Activated CD8-positive, alpha-beta memory T cell treated with anti-CD3 and anti-CD28 coated beads, Interleukin-2, amount 10 ng/mL, durations not matched to agents 7 days and 5 days (primary cell): ENCODE data around the gene ADGB. TPM values are rescaled to one million over a fixed set of nuclear protein-coding genes. Genes with fewer than 3 reads are reported as not detected.

ENCODE experiments used
- ATAC-seq: fragments of 150-1000 bp; cut with Tn5 transposase; one replicate; pipeline ENCODE4 v1.10.0; 2021; ENCODE audit warnings: moderate library complexity
- CTCF ChIA-PET: fragments of 350-600 bp; sonication (Branson Sonifier 250); formaldehyde crosslinking; loops from one replicate; lab custom pipeline; 2021; ENCODE audit warnings: antibody characterized with exemption; lab: Charles Lee
- DNase-seq: peaks from one replicate; pipeline ENCODE4 v3.0.0-alpha.2; 2020
- H3K27ac Mint-ChIP-seq: one replicate; pipeline ENCODE4 v1.8.0; 2021; ENCODE audit warnings: mild to moderate bottlenecking, mixed read lengths
- H3K27me3 Mint-ChIP-seq: one replicate; pipeline ENCODE4 v1.8.0; 2021; ENCODE audit warnings: mixed read lengths
- H3K36me3 Mint-ChIP-seq: one replicate; pipeline ENCODE4 v1.8.0; 2021; ENCODE audit warnings: mild to moderate bottlenecking, mixed read lengths
- H3K4me1 Mint-ChIP-seq: one replicate; pipeline ENCODE4 v1.8.0; 2021; ENCODE audit warnings: mixed read lengths
- H3K4me3 Mint-ChIP-seq: one replicate; pipeline ENCODE4 v1.8.0; 2021; ENCODE audit warnings: mild to moderate bottlenecking, moderate library complexity, mixed read lengths
- H3K9me3 Mint-ChIP-seq: one replicate; pipeline ENCODE4 v1.8.0; 2022; ENCODE audit warnings: low read depth, mixed read lengths
- total RNA-seq, 2 experiments: library from RNA; stranded (reverse); gene quantifications; one replicate each; pipeline ENCODE4 v1.2.3, GENCODE V29; 2021

Gene ADGB
- total RNA-seq, 2 experiments from 2014 or later, result not detected

- ATAC-seq (peak; percentile 82), DNase-seq (peak; percentile 74)
- peaks cover 6% of the 10 kb centered on the region for H3K9me3 Mint-ChIP-seq
- peaks cover 5% of the 10 kb centered on the region for H3K36me3 Mint-ChIP-seq
- CTCF ChIA-PET, result interaction anchor here (0.8 to 1.0 kb wide), 2 partner anchors 9 to 336 kb away, joined by 3 read pairs; no protein-coding TSS in a partner anchor
- no peak overlapping the region for H3K4me3 Mint-ChIP-seq
- no peak overlapping the region for H3K27ac Mint-ChIP-seq
- peaks cover 26% of the 10 kb centered on the region for H3K27me3 Mint-ChIP-seq
- H3K4me1 Mint-ChIP-seq, result peaks cover 36% of the 10 kb centered on the region
Observed at GRCh38 chr6:146857180-146857979, 258.6 kb downstream of the ADGB start.

GRCh38 chr6:146857980-146858347 is 259.2 kb downstream of the ADGB start:
- peaks cover 31% of the 10 kb centered on the region for H3K4me1 Mint-ChIP-seq
- no peak for ATAC-seq
- CTCF ChIA-PET, result interaction anchor here (0.8 to 1.0 kb wide), 2 partner anchors 10 to 335 kb away, joined by 3 read pairs; no protein-coding TSS in a partner anchor
- peaks cover 5% of the 10 kb centered on the region for H3K36me3 Mint-ChIP-seq
- H3K4me3 Mint-ChIP-seq, result no peak overlapping the region
- H3K27me3 Mint-ChIP-seq, result peaks cover 28% of the 10 kb centered on the region
- peaks cover 3% of the 10 kb centered on the region for H3K9me3 Mint-ChIP-seq
- no peak overlapping the region for H3K27ac Mint-ChIP-seq
- DNase-seq, result no peak

GRCh38 chr6:146859206-146859605 is 260.4 kb downstream of the ADGB start:
- Mint-ChIP-seq H3K4me1 (peaks cover 29% of the 10 kb centered on the region), H3K27me3 (peaks cover 24% of the 10 kb centered on the region), H3K9me3 (no peaks in the 10 kb centered on the region), H3K27ac (no peak overlapping the region), H3K4me3 (no peak overlapping the region), H3K36me3 (peaks cover 2% of the 10 kb centered on the region)
- CTCF ChIA-PET, result no interaction called here
- DNase-seq (no peak), ATAC-seq (no peak)

DNA sequence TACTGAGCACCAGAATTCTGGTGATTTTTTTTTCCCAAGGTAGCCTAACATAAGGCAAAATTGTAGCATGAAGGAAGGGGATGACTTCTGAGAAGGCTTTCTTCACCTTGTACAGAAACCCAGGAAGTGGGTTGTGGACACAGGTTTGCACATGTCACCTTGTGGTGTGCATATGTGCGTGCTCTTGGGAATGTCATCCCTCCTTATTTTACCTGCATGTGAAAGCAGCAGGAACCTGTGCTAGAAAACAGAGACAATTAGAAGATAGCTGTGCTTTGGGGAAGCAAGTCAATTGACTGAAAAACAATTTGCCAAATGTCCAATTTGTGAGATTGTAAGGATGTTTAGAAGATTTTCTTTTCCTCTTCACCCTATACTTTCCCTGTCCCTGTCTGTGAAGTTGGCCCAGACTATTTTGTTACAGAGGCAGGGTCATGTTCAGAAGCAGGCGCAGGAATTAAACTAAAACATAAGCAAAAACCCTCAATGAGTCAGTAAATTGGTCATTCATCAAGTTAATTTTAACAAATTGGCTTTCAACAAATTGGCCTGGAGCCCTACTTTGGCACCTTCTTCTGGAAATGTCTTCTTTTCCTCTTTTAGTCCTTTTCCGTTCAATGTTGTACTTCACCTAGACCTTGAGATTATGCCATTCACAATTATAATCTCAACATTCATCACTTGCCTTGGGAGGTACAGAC is 261.2 kb downstream of the ADGB start:
- Mint-ChIP-seq H3K36me3 (no peaks in the 10 kb centered on the region), H3K4me1 (peaks cover 29% of the 10 kb centered on the region), H3K9me3 (no peaks in the 10 kb centered on the region), H3K4me3 (no peak overlapping the region), H3K27ac (no peak overlapping the region), H3K27me3 (peaks cover 24% of the 10 kb centered on the region)
- CTCF ChIA-PET, result no interaction called here
- DNase-seq (no peak), ATAC-seq (no peak)

- Mint-ChIP-seq H3K27me3 (peaks cover 19% of the 10 kb centered on the region), H3K4me3 (no peak overlapping the region), H3K36me3 (no peaks in the 10 kb centered on the region), H3K9me3 (no peaks in the 10 kb centered on the region), H3K27ac (no peak overlapping the region), H3K4me1 (peaks cover 27% of the 10 kb centered on the region)
- CTCF ChIA-PET, result no interaction called here
- DNase-seq (no peak), ATAC-seq (no peak)
Observed at GRCh38 chr6:146860583-146860982, 261.8 kb downstream of the ADGB start.

GRCh38 chr6:146861029-146861563 is 262.3 kb downstream of the ADGB start:
- H3K4me1 Mint-ChIP-seq, result peaks cover 22% of the 10 kb centered on the region
- no peaks in the 10 kb centered on the region for H3K36me3 Mint-ChIP-seq
- H3K9me3 Mint-ChIP-seq, result no peaks in the 10 kb centered on the region
- no peak for DNase-seq
- H3K27me3 Mint-ChIP-seq, result peaks cover 19% of the 10 kb centered on the region
- H3K27ac Mint-ChIP-seq, result no peak overlapping the region
- ATAC-seq, result no peak
- CTCF ChIA-PET, result no interaction called here
- H3K4me3 Mint-ChIP-seq, result no peak overlapping the region

DNA sequence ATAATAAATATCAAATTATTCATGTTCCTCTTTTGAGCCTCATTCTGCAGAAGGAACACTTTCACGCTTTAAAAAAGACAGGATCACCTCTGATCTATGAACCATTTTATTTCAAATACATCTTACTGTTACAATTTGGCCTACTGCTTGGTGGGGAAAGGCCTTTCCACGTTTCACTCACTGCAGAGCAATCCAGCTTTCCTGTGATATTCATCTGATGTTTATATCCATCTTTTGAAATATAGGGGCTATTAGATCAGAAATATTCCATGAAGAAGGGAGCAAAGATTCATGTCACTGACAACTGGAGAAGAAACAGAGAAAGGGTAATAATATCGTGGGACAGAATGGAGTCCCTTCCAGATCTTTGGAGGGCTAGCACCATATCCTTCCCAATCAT is 262.9 kb downstream of the ADGB start:
- CTCF ChIA-PET, result no interaction called here
- Mint-ChIP-seq H3K9me3 (no peaks in the 10 kb centered on the region), H3K27ac (no peak overlapping the region), H3K27me3 (peaks cover 21% of the 10 kb centered on the region), H3K36me3 (no peaks in the 10 kb centered on the region), H3K4me3 (no peak overlapping the region), H3K4me1 (peaks cover 15% of the 10 kb centered on the region)
- ATAC-seq (no peak), DNase-seq (no peak)

DNA sequence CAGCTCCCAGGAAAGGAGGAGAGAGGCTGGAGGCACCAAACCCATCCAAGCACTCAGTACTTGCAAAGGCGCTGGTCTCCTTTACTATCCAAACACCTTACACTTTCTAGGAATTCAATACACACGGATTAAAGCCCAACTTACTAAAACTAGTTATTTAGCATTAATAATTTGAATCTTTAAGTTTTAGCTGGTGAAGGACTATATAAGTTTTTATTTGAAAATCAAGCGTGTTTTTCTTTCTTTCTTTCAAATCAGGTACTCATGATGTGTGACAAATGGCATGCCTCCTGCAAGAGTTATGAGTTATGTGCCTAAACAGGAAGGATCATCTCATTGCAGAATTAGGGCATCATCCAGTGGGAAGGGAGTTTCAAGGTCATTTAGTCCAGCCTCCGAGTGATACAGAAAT is 263.7 kb downstream of the ADGB start:
- Mint-ChIP-seq H3K36me3 (no peaks in the 10 kb centered on the region), H3K9me3 (no peaks in the 10 kb centered on the region), H3K27ac (no peak overlapping the region), H3K27me3 (peaks cover 19% of the 10 kb centered on the region), H3K4me1 (peaks cover 10% of the 10 kb centered on the region), H3K4me3 (no peak overlapping the region)
- DNase-seq (no peak), ATAC-seq (no peak)
- CTCF ChIA-PET, result no interaction called here

DNA sequence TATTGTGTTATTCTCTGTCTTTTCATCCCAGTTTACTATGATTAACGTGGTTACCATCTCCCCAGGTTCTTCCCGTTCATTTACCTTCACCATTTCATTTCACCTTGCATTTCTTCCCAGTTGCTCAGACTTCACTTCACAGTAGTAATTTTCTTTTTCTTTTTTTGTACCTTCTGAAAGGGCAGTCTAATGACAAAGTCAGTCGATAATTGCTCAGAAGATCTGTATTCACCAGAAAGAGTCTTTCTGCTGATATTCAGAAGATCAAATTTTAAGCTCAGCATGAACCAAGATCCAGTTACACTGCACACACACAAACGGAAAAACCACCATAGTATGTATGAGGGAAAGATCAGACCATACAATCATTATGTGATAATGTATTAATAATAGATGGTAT is 265.5 kb downstream of the ADGB start:
- no peaks in the 10 kb centered on the region for H3K36me3 Mint-ChIP-seq
- CTCF ChIA-PET, result no interaction called here
- H3K9me3 Mint-ChIP-seq, result no peaks in the 10 kb centered on the region
- peaks cover 15% of the 10 kb centered on the region for H3K27me3 Mint-ChIP-seq
- ATAC-seq (no peak), DNase-seq (no peak)
- no peak overlapping the region for H3K27ac Mint-ChIP-seq
- H3K4me1 Mint-ChIP-seq, result peaks cover 5% of the 10 kb centered on the region
- H3K4me3 Mint-ChIP-seq, result no peak overlapping the region

DNA sequence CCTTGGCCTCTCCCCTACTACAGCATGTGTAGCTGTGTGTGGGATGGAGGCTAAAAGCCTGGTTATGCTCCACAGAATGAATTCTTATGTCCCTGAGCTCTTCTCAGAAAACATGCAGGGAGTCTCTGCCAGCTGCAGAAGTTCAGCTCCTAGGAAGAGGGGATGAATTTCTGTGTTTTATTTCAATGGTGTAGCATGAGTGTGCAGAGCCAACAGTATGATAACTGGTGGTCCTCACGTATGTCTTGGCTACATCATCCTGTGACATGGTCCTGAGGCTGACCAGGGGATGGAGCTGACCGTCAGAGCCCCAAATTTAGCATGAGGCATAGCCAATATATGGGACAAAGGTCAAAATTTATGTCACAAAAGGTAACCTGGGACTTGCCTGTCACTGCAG is 266.1 kb downstream of the ADGB start:
- Mint-ChIP-seq H3K27ac (no peak overlapping the region), H3K27me3 (peaks cover 13% of the 10 kb centered on the region), H3K9me3 (no peaks in the 10 kb centered on the region), H3K36me3 (no peaks in the 10 kb centered on the region), H3K4me1 (no peaks in the 10 kb centered on the region), H3K4me3 (no peak overlapping the region)
- no peak for DNase-seq
- CTCF ChIA-PET, result no interaction called here
- no peak for ATAC-seq

Other genes with a start within 250 kb of the ADGB start
- gene RAB32, start 55.1 kb upstream of the ADGB start, total RNA-seq, result under 1 TPM; 0.32 to 0.35 TPM